Large intestine (tissue), 3 donors: ENCODE results near the gene KATNAL1. TPM values are rescaled to one million over a fixed set of nuclear protein-coding genes. Genes with fewer than 3 reads are reported as not detected.

Experiments used
- DNase-seq, 2 donors: peaks; one replicate each; pipeline versions ENCODE4 v3.0.0 to v3.0.0-alpha.2; 2013
- H3K27ac ChIP-seq: one replicate; pipeline ENCODE4 v1.5.1; 2013; ENCODE audit warnings: low read length
- H3K27me3 ChIP-seq: 2 replicates; pipeline ENCODE4 v1.6.1; 2013; ENCODE audit warnings: low read length; ENCODE audit not compliant: control insufficient read depth, insufficient read depth
- H3K36me3 ChIP-seq: 2 replicates; pipeline ENCODE4 v1.6.1; 2013; ENCODE audit warnings: low read length; ENCODE audit not compliant: control insufficient read depth, insufficient read depth
- H3K4me1 ChIP-seq: one replicate; pipeline ENCODE4 v1.6.1; 2013; ENCODE audit warnings: low read length; ENCODE audit not compliant: control insufficient read depth, insufficient read depth
- H3K4me3 ChIP-seq: one replicate; pipeline ENCODE4 v1.5.1; 2013; ENCODE audit warnings: low read length
- H3K9me3 ChIP-seq: one replicate; pipeline ENCODE4 v1.6.1; 2013; ENCODE audit warnings: mild to moderate bottlenecking, low read depth, low read length, moderate library complexity; ENCODE audit not compliant: control insufficient read depth
- WGBS: methylation state at CpG from one replicate; pipeline ENCODE4 v1.1.5; 2013; ENCODE audit warnings: low lambda C conversion rate; ENCODE audit not compliant: insufficient coverage; 5-methylcytosine and 5-hydroxymethylcytosine counted together
- polyA plus RNA-seq: library from polyadenylated mRNA; unstranded; fragments of 120-200 nt; gene quantifications from one replicate; pipeline ENCODE4 v1.2.1, GENCODE V29; 2013

Gene KATNAL1
- polyA plus RNA-seq, 1 donor, result 9.7 TPM

DNA sequence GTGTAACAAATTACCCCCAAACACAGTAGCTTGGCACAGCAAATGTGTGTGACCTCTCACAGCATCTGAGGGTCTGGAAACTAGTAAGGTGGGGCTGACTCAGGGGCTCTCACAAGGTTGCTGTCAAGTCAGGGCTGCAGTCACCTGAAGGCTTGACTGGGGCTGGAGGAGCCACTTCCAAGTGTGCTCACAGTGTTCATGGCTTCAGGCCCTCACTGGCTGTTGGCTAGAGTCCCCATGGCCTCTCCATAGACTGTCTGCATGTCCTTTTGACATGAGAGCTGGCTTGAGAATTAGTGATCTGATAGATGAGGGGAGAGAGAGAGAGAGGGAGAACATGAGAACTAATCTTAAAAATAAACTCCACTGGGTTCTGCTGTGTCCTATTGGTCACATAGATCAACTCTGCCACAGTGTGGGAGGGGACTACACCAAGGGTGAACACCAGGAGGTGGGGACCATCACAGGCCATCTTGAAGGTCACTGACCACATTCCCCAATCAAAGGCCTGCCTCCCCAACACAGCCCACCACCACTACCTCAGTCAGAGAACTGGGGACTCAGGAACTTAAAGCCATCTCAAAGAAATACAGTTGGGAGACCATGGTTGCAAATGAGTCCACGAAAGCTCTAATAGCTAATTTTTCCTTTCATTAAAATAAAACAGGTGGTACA is 38.2 kb upstream of the KATNAL1 start:
- no CpG with 5 or more reads among the region's 1 CpG for WGBS
- Histone ChIP-seq H3K27ac (no peak overlapping the region), H3K9me3 (no peaks in the 10 kb centered on the region), H3K27me3 (no peaks in the 10 kb centered on the region), H3K4me3 (no peak overlapping the region), H3K36me3 (no peaks in the 10 kb centered on the region), H3K4me1 (no peaks in the 10 kb centered on the region)
- no peak for DNase-seq

DNA sequence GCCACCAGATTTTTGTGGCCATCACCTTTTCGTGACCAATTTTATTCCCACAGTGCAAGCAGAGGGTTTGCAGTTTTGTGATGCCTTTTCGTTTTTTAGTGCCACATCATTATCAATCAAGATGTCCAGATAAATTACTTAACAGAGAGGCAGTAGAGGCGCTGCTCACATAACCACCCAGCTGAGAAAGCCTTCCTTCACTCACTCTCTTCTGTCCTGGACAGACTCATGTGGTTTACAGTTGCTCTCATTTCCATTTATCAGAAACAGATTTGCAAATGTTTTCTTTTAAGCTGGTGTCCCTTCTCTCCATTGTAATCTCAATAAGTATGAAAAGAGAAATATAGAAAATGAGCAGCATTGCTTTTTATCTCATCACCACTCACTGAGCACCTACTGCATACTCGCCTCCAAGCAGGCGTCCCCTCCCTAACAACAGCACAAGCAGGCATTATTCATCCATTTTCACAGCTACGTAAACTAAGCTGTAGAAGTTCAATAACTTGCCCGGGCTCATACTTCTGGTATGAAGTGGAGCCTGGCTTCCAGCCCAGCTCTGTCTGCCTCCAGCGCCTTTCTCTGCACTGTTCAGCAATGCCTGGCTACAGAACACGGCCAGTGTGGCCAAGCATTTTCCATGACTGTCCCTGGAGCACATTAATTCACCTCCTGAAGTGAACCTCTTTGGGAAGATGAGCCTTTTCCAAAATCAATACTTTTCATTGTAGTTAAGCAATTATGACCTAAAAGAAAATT is 34.6 kb upstream of the KATNAL1 start:
- Histone ChIP-seq H3K27me3 (no peaks in the 10 kb centered on the region), H3K27ac (no peak overlapping the region), H3K9me3 (no peaks in the 10 kb centered on the region), H3K4me1 (no peaks in the 10 kb centered on the region), H3K4me3 (no peak overlapping the region), H3K36me3 (no peaks in the 10 kb centered on the region)
- no CpG with 5 or more reads among the region's 9 CpGs for WGBS
- peak; percentile 19 to 37 for DNase-seq

DNA sequence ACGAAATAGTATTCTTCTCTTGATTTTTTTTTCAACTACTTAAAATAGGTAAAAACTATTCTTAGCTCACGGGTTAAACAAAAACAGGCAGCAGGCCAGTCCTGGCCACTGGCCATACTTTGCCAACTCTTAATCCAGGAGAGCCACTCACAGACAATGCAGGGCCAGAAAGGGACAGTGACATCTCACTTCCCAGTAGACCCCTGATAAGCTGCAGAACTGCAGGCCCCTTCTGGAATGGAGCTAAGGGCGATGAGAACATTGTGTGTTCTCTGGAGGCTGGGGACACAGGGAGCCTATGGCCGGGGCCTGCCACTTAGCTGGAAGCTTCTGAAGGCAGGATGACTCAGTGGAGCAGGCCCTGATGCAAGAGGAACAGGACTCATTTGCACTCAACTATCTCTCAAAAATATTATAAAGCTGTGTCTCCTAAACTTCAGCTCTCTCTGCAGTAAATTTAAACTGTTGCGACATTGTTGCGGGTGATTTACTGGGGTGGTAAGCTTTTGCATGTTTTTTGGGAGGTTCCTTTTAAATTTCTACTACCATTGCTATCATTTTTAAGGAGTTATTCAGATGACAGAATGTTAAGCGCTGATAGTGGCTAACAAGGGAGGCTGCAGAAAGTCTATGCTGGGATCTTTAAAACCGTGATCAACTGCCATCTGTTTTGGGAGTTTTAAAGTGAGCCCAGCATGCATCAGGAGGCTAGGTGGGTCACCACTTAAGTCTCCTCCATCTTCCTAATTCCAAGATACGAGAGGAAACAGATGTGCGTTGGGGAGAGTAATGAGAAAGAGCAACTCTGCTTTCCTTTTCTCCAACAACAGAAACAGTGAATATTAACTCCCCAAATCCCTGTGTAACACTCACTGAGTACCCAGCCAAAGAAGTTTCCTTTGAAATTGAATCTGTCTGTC is 33.2 kb upstream of the KATNAL1 start:
- DNase-seq, result no peak
- Histone ChIP-seq H3K27ac (no peak overlapping the region), H3K4me1 (no peaks in the 10 kb centered on the region), H3K27me3 (no peaks in the 10 kb centered on the region), H3K4me3 (no peak overlapping the region), H3K9me3 (no peaks in the 10 kb centered on the region), H3K36me3 (no peaks in the 10 kb centered on the region)
- 83% methylated on average over 2 of the region's 10 CpGs for WGBS

DNA sequence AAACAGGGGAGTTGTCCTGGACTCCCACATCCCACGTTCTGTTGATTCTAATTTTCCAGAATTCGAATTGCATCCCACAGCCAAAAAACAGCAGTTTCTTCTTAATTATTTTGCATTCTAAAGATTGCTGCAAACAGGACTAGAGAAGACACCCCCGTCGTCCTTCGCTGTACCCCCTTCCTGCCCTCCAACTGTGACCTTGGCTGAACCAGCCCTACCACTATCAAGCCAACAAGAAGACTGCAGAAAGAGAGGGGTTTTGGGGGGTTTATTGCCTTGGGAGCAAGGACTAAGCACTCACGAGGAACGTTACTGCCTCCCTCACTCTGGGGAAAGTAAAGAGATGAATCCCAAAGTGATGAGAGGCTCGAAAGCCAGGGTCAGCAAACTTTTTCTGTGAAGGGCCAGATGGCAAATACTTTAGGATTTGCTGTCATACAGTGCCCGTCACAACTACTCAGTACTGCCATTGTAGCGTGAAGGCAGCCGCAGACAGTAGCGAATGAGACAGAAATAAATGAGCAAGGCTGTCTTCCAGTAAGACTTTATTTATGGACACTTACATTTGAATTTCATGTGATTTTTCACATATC is 32.5 kb upstream of the KATNAL1 start:
- no peak overlapping the region for H3K4me3 ChIP-seq
- 86% methylated on average over 6 of the region's 12 CpGs for WGBS
- H3K27ac ChIP-seq, result no peak overlapping the region
- H3K4me1 ChIP-seq, result no peaks in the 10 kb centered on the region
- H3K36me3 ChIP-seq, result no peaks in the 10 kb centered on the region
- no peaks in the 10 kb centered on the region for H3K27me3 ChIP-seq
- H3K9me3 ChIP-seq, result no peaks in the 10 kb centered on the region
- DNase-seq, result no peak

DNA sequence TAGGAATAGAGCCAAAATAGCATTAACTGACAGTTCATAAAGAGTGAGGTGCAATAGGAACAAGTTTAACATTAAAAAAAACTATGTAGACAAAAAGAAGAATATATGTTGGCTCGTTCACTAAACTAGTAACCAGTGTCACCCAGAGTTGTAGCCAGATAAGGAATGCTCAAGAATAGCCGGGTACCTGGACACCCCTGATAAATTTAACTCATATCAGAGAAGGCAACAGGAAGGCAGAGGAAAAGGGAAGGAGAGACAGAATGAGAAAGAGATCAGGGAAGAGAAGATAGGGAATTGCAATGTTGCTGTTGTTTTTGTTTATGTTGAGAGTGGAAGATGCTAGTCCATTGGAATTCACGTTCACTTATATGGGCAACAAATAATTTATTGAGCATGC is 31.6 kb upstream of the KATNAL1 start:
- WGBS, result 40% methylated on average over 2 of the region's 3 CpGs
- no peak overlapping the region for H3K4me3 ChIP-seq

DNA sequence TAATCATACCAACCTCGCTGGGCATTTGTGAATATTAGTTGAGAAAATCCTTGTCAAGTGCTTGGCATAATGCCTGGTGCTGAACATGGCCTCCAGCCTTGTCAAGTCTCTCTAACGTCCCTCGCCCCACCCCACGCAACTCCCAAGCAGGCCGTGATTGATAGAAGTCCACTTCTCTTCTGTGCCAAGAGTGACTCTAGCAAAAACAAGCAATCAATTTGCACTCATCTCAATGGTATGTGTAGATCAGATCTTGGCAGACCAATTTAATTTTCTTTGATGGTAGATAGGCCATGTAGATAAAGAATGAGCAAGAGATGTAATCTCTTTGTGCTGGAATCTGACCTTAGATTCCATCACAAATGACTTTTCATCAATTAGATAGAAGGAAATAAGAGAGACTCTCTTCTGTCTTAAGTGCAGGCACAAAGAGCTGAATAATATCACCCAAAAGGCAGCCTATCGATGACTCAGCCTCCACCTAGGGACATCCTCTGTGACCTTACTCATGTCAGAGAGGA is 31.0 kb upstream of the KATNAL1 start:
- no peak for DNase-seq
- H3K4me3 ChIP-seq, result no peak overlapping the region
- H3K9me3 ChIP-seq, result no peaks in the 10 kb centered on the region
- H3K4me1 ChIP-seq, result peaks cover 5% of the 10 kb centered on the region
- no peaks in the 10 kb centered on the region for H3K36me3 ChIP-seq
- WGBS, result no CpG with 5 or more reads among the region's 6 CpGs
- no peak overlapping the region for H3K27ac ChIP-seq
- no peaks in the 10 kb centered on the region for H3K27me3 ChIP-seq

More for the DNA sequence above, 31.6 kb upstream of the KATNAL1 start:
- no peaks in the 10 kb centered on the region for H3K27me3 ChIP-seq
- H3K4me1 ChIP-seq, result no peaks in the 10 kb centered on the region
- H3K36me3 ChIP-seq, result no peaks in the 10 kb centered on the region
- DNase-seq, result no peak
- no peak overlapping the region for H3K27ac ChIP-seq
- no peaks in the 10 kb centered on the region for H3K9me3 ChIP-seq

DNA sequence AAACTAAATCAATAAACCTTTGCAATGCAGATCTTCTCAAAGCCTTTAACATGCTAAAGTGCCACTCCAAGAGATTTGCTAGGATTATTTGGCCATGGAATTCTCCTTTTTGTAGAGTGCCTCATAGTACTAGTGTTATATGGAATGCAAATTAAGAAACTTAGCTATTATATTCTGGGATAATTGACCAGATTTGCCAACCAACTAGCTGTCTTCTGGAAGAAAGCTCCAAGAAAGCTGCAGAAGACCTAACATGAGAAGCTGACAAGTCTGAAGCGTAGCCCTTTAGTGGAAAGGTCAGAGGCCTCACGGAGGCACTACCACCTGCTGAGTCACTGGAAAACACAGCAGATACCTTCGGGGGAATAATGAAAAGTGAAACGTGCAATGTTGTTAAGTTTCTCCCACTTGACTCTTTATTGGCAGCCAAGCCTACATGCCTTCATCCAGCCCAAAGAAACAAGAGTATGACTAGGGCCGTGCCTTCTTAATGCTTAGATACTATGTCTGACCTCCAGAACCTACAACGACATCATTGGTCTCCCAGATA is 29.8 kb upstream of the KATNAL1 start:
- Histone ChIP-seq H3K4me1 (peaks cover 14% of the 10 kb centered on the region), H3K9me3 (no peaks in the 10 kb centered on the region), H3K4me3 (no peak overlapping the region), H3K27ac (no peak overlapping the region), H3K36me3 (no peaks in the 10 kb centered on the region), H3K27me3 (no peaks in the 10 kb centered on the region)
- no CpG with 5 or more reads among the region's 6 CpGs for WGBS
- no peak for DNase-seq

DNA sequence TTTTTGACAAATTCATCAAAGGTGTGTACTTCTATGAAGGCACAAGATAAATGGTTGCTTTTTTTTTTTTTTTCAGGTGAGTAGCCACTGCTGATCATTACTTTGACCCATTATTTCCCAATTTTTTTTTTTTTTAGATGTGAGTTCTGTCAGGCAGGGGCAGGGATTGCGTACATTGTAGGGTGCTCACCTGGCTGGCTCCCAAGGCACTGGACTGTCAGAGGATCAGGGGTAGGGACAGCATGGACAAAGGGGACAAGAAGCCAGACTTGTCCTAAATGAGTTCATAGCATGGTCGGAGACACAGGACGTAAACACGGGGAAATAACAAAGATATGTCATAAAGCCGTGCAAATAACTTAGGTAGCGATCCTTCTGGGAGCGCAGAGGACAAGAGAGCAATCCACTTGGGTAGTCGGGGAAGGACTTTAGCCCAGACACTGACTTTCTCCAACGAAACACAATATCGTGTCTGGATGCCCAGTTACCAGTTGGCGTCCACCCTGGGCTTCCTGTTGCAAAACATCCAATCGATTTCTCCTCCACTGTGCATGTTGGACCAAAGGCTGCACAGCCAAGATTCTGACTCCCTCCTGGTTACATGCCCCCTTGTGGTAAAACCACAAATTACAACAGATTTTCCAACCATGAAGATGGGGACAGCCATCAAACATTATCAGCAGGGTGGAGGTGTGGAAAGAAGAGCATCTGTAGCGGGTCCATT is 27.5 kb upstream of the KATNAL1 start:
- DNase-seq, result peak in 1 of 2 donors; percentile 24
- H3K4me3 ChIP-seq, result no peak overlapping the region
- H3K9me3 ChIP-seq, result peaks cover 7% of the 10 kb centered on the region
- peaks cover 18% of the 10 kb centered on the region for H3K4me1 ChIP-seq
- H3K27ac ChIP-seq, result no peak overlapping the region
- no peaks in the 10 kb centered on the region for H3K27me3 ChIP-seq
- no peaks in the 10 kb centered on the region for H3K36me3 ChIP-seq
- 80% methylated on average over 2 of the region's 13 CpGs for WGBS

DNA sequence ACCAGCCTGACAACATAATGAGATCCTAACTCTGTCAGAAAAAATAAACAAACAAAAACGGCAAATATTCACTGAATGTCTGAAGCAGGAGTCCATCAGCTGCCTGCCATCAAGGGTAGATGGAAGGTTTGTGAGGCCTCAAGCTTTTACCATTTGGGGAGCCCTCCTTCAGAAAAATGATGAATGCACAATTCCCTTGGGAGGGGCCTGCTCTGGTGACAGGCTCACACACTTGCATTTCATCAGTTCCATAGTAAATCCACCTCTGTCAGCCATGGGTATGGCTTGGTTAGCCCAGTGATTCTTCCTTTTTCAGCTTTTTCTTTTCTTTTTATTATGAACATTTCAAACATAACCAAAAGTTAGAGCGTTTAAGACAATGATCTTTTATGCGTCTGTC is 26.3 kb upstream of the KATNAL1 start:
- peaks cover 18% of the 10 kb centered on the region for H3K4me1 ChIP-seq
- no peak overlapping the region for H3K4me3 ChIP-seq
- no peaks in the 10 kb centered on the region for H3K36me3 ChIP-seq
- no peaks in the 10 kb centered on the region for H3K27me3 ChIP-seq
- peaks cover 10% of the 10 kb centered on the region for H3K9me3 ChIP-seq
- no peak for DNase-seq
- WGBS, result no CpG with 5 or more reads among the region's 3 CpGs
- peak overlapping the region; percentile 23 for H3K27ac ChIP-seq
